Sigmoid colon (tissue), 4 donors: ENCODE measurements around the gene SCAF1.

Source experiments
- POLR2AphosphoS5 ChIP-seq, 4 donors: sonication (generic); formaldehyde crosslinking; IDR thresholded peaks; one replicate each; pipeline ENCODE4 v1.6.1; 2017; ENCODE audit warnings: antibody characterized with exemption in 4 of 4
- TF ChIP-seq, protein P1 (sequence below), 4 experiments: fragments of 450-650 bp in 3 of 4; fragments of 200-600 bp in 1 of 4; IDR thresholded peaks; one replicate each; pipeline ENCODE4 v1.5.1; 2016 to 2019; ENCODE audit warnings: antibody characterized with exemption in 4 of 4, mild to moderate bottlenecking in 3 of 4, moderate library complexity in 2 of 4

DNA sequence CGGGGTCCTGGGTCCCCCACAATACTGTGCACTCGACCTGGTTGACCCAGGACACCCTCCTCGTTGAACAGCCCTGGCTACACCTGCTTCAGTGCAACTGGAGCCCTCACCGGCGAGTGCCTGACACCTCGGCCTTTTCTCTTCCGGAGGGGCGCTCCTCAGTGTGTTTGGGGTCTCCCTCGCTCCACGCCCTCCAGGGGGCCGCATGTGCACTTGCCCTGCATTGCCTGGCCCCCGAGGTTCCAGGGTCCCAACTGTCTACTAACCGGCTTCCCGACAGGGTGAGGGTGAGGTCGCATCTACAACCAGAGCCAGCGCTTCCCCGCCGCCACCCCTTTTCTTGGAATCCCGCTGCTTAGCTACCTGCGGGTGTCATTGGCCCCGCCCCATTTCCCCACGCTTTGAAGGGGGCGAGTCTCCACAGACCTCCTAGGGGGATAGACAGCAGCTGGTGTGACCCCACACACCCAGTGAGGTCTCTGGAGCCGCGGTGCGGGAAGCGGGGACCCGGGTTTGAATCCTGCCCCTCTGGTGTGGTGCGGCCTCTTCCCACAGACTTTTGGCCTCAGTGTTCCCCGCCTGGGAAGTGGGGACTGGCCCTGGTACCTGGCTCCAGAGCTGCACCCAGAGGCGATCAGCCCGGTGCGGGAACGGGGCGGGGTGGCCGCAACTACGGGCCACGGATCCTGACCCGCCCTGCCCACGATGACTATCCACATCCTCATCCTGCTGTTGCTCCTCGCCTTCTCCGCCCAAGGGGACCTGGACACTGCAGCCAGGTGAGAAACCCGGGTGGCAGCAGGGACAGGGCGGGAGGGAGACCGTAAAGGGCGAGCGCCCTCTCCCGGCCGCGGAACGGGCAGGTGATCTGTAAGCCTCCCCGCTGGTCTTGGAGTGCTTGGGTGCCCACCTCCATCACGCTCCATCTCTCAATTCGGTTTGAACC lies 47.4 kb downstream of the SCAF1 start, which contains the start of gene ADM5:
- TF ChIP-seq, protein P1, sequence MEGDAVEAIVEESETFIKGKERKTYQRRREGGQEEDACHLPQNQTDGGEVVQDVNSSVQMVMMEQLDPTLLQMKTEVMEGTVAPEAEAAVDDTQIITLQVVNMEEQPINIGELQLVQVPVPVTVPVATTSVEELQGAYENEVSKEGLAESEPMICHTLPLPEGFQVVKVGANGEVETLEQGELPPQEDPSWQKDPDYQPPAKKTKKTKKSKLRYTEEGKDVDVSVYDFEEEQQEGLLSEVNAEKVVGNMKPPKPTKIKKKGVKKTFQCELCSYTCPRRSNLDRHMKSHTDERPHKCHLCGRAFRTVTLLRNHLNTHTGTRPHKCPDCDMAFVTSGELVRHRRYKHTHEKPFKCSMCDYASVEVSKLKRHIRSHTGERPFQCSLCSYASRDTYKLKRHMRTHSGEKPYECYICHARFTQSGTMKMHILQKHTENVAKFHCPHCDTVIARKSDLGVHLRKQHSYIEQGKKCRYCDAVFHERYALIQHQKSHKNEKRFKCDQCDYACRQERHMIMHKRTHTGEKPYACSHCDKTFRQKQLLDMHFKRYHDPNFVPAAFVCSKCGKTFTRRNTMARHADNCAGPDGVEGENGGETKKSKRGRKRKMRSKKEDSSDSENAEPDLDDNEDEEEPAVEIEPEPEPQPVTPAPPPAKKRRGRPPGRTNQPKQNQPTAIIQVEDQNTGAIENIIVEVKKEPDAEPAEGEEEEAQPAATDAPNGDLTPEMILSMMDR (IDR thresholded peaks at IDR 0.05) = peak in 2 of 4 experiments; percentile 38 to 42
- TF ChIP-seq POLR2AphosphoS5 (IDR thresholded peaks at IDR 0.05) = no peak
